NCI-H2107 (cell line): ENCODE results near the gene GJB4.
A peak's percentile ranks its signal among the peaks of the same experiment; 100 is the strongest.
"Not testable (repeated sequence)": the region's sequence is repeated elsewhere in the genome, so short reads cannot be mapped to it uniquely, and the experiment has no call there.

Experiments used
- DNase-seq: peaks from one replicate; lab custom pipeline; 2025; lab: John Stamatoyannopoulos, UW

The GJB4 gene

DNA sequence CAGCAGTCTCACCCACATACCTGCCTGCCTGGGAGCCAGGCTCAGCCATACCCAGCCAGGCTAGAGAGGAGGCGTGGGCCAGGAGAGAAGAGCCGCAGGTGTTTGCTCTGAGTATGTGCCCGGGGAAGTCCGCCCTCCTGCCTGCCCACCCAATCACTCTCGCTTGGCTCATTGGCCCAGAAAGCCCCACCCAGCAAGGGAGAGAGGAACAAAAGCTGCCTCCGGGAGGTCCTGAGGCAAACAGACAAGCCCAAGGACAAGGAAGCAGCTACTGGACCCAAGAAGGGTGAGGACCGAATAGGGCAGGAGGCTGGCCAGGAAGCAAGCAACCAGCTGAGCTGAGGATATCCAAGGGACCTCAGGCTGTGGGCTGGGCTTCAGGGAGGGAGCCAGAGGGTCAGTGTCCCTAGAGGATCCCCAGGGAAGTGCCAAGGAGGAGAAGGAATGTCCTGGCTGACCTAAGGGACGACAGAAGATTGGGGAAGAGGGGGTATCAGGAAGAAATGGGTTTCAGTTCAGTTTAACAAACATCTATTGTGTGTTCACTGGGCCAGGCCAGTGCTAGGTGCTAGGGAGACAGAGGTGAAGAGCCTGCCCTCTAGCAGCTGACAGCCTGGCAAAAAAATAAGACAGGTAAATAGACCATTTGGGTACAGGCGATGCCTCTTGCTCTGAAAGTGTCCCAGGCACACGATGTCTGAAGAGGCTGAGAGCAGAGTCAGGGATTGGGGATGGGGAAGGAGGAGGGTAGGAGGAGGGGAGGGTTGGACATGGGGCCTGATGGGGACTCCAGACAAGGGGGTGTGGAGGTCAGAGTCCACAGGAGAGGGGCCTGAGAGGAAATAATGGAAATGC, at the start of gene GJB4:
TSS of gene GJB4 (plus strand) at position 238 of the 855 bp plus-strand sequence. CDS start 1,515 bp downstream, outside the sequence.
- DNase-seq: no peak

DNA sequence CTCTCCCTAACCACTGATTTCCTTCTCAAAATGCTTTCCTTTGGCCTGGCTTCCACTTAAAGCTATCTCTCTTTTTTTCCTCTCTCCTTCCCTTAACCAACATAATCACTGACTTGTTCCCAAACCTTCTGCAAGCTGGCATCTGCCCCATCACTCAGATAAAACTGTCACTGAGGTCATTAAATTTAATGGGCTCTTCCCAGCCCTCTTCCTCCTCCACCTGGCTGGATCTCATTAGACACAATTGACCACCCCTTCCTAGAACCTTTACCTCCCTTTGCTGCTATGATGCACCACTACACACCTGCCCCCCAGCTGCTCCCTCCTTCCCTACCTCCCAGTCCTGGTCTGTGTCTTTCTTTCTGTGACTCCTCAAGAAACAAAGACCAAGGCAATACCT, 48.7 kb upstream of the GJB4 start:
- DNase-seq: no peak

DNA sequence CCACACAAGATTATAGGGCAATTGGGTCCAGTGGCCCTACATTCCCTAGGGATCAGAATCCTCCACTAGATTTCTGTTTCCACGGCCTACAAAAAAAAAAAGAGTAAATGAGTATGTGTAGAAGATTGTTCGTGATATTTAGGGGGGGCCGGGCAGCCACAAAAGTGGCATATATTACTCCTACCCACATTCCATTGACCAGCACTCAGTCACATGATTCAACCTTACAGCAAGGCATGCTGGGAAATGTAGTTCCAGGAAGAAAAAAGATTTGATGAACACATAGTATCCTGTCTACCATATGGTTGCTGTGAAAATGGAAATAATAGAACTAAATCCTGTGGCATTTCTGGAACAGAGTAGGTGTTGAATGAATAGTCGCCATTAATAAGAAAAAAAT, 48.1 kb upstream of the GJB4 start:
- DNase-seq: no peak

GRCh38 chr1:34712007-34712688, 47.4 kb upstream of the GJB4 start:
- no peak for DNase-seq

- DNase-seq: no peak
Measured at GRCh38 chr1:34713443-34713842, 46.1 kb upstream of the GJB4 start.

DNA sequence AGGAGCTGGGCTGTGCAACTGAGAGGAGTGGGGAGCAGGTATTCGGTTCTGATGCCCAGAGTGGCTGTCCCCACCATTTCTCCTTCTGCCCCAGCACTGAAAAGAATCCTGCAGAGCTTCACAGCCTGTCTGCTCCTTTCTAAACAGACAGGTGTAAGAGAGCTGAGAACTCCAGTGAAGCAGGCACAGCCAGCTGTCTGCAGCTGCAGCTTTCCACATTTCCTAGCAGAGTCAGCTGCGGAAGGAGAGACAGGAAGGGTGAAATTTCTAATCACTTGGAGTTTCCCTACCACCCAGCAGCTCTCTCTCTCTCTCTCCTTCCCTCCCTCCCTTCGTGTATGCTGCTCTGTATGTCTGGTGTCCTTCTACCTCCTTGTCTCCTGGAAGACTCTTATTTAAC, 45.2 kb upstream of the GJB4 start:
- no peak for DNase-seq

DNA sequence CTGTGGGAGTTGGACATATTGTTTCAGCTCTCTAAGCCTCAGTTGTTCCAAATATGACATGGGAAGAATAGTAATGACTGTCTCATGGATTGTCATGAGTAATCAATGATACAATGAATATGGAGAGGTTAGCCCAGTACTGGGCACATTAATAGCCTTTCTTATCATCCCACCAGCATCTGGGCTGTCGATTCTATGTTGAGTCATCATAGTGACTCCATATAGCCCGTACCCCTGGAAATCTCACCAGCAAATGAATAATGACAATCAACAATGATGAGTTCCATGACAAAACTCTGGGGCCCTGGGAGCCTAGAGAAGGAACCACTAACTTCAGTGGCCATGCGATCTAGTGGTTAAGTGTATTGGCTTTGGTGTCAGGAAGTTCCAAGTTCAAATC, 44.4 kb upstream of the GJB4 start:
- DNase-seq: no peak

GRCh38 chr1:34721241-34721640, 38.3 kb upstream of the GJB4 start:
- DNase-seq: no peak

DNA sequence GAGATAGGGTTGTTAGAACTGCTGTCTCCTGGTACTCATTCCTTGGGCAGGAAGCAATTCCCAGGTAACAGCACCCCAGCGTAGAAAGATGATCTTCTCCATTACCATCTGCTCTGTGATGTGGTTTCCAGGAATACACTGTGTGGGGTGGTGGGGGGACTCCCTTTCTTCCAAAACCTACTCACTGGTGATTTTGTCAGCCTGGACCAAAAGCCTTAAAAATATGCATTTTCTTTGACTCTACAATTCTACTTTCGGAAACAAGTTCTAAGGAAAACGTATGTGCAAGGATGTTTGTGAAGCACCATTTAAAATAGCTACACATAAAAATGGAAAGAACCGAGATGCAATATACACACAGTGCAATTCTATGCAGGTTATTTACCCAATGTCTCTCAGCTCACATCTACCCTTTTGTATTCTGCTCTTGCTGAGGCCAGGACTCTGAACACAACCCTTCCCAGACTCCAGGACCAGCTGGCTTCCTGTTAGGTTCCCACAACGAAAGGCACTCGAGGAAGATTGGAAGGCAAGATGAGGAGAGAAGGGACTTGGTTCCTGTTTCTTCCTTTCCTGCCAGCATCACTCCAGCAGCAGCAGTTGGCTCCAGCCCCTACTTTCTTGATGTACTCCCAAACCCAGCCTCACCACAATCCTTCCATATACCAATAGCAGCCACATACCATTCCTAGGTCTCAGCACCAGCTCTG, 37.7 kb upstream of the GJB4 start:
- no peak for DNase-seq

GRCh38 chr1:34726861-34727260, 32.7 kb upstream of the GJB4 start:
- DNase-seq: no peak

- DNase-seq: no peak
Measured at GRCh38 chr1:34730485-34730884, 29.1 kb upstream of the GJB4 start.

DNA sequence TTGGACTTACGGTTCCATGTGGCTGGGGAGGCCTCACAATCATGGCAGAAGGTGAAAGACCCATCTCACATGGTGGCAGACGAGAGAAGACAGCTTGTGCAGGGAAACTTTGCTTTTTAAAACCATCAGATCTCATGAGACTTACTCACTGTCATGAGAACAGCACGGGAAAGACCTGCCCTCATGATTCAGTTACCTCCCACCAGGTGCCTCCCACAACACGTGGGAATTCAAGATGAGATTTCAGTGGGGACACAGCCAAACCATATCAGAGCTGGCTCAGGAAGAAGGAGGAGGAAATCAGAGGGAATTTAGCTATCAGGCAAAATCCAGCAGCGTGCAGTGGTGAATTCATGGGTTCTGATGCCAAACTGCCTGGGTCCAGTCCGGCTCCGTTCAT, 26.7 kb upstream of the GJB4 start:
- not testable (repeated sequence) for DNase-seq

GRCh38 chr1:34736692-34737091, 22.8 kb upstream of the GJB4 start:
- DNase-seq: no peak

GRCh38 chr1:34737236-34737635, 22.3 kb upstream of the GJB4 start:
- not testable (repeated sequence) for DNase-seq

GRCh38 chr1:34739613-34740012, 19.9 kb upstream of the GJB4 start:
- DNase-seq: no peak

DNA sequence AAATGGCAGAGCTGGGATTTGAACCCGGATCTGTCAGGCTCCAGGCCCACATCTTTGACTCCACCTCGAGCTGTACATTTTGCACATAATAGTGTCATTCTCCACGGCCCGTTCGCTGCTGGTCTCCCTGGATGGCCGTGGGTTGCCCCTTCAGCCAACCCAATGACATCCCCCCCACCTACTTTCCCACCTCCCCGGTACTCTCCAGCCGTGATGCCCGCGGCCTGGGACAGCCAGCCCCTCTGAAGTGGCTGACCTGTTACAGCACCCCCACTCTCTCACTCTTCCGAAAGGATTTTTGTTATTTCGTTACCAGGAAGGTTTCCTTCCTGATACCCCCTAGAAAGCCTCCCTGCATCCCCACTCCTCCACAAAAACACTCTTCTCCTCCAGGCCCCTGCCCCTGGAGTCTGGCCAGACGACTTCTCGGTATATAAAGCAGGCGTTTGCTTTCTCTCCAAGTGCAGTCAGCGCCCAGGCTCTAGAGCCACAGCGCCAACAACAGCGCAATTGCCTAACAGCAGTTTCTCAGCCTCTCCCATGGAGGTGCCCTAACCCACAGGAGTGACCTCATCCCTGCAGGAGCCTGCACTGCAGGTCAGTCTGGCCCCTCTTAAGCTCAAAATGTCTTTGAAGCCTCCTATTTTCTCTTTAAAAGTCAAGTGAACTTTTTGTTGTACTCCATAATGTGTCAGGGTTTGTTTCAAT, 19.2 kb upstream of the GJB4 start:
- DNase-seq: no peak

GRCh38 chr1:34742667-34743270, 16.8 kb upstream of the GJB4 start:
- peak; percentile 58 for DNase-seq

DNA sequence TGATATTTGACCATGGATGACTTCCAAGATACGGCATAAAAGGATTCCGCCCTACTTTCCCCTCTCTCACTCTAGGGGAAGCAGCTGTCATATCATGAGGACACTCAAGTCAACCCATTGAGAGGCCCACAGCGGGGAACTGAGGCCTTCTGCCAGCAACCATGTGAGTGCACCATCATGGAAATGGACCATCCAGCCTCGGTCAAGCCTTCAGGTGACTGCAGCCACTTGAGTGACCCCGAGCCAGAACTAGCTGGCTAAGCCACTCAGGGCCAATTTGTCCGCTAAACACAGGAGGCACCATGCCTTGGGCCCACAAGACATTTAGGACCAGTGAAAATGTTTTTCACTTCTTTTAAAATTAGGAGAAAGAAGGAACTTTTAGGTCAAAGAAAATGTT, 15.8 kb upstream of the GJB4 start:
- DNase-seq: no peak

GRCh38 chr1:34744851-34745250, 14.7 kb upstream of the GJB4 start:
- DNase-seq: no peak

DNA sequence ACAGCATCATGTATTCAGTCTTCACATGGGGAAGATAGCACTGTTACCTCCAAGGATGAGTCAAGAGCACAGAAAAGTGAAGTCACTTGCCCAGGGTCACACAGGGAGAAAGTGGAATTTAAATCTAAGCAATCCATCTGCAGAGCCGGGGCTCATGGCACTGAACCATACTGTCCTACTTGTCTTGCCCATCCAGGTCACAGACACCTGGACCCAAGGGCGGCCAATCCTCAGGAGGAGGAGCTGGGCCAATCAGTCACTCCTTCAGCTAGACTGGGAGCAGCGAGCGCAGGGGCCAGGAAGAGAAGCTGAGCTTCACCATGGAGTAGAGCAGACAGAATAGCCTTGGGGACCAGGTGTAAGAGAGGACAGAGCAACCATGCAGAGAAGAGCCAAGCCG, 13.9 kb upstream of the GJB4 start:
- no peak for DNase-seq

DNA sequence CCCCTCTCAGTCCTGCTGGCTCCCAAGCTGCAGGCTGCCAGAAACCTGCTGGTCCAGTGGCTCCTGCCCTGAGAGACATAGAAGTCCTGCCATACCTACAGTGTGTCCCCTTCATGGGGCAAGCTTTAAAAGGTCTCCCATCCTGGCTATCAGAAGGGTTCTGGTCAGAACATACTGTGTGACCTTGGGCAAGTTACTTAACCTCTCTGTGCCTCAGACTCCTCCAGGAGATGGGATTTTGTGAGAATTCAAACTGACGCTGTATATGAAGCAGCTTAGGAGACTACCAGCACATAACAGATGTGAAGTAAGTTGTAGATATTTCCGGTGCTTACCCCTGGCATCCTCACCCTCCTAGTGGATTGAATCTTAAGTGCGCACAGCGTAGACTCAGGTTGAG, 13.4 kb upstream of the GJB4 start:
- DNase-seq: no peak
